Heart right ventricle (tissue), 16 donors: ENCODE data around the gene ZNF277. TPM values are rescaled to one million over a fixed set of nuclear protein-coding genes. Genes with fewer than 3 reads are reported as not detected.
A peak's percentile ranks its signal among the peaks of the same experiment; 100 is the strongest.

Source experiments
- ATAC-seq, 8 donors: fragments of 200-7000 bp; cut with Tn5 transposase; one replicate each; pipeline ENCODE4 v1.9.1; 2020; ENCODE audit warnings: mild to moderate bottlenecking in 8 of 8, moderate library complexity in 8 of 8, moderate number of reproducible peaks in 1 of 8
- DNase-seq, 2 donors: peaks; one replicate each; pipeline ENCODE4 v3.0.0-alpha.2; 2020
- H3K27ac ChIP-seq, 10 donors: fragments of 200-600 bp; sonication (generic) in 2 of 10; one replicate each; pipeline versions ENCODE4 v1.5.0 to v1.8.0; 2020 to 2022; ENCODE audit warnings: mild to moderate bottlenecking in 3 of 10
- H3K27me3 ChIP-seq, 7 donors: fragments of 200-600 bp; one replicate each; pipeline ENCODE4 v1.8.0; 2021 to 2022; ENCODE audit warnings: mild to moderate bottlenecking in 2 of 7
- H3K36me3 ChIP-seq, 9 donors: fragments of 200-600 bp; sonication (generic) in 1 of 9; one replicate each; pipeline versions ENCODE4 v1.5.0 to v1.8.0; 2020 to 2022; ENCODE audit warnings: mild to moderate bottlenecking in 2 of 9
- H3K4me1 ChIP-seq, 9 donors: fragments of 200-600 bp; sonication (generic) in 1 of 9; one replicate each; pipeline versions ENCODE4 v1.5.0 to v1.8.0; 2020 to 2022; ENCODE audit warnings: mild to moderate bottlenecking in 4 of 9
- H3K4me3 ChIP-seq, 10 donors: fragments of 200-600 bp; sonication (generic) in 2 of 10; one replicate each; pipeline versions ENCODE4 v1.5.0 to v1.8.0; 2020 to 2022; ENCODE audit warnings: mild to moderate bottlenecking in 7 of 10, moderate library complexity in 2 of 10
- H3K9me3 ChIP-seq, 11 donors: fragments of 200-600 bp in 10 of 11; sonication (generic) in 2 of 11; one replicate each; pipeline versions ENCODE4 v1.5.0 to v1.8.0; 2013 to 2022; ENCODE audit warnings: mild to moderate bottlenecking in 2 of 11, control low read depth in 1 of 11, moderate library complexity in 1 of 11
- WGBS, 2 donors: extraction: QIAGEN DNeasy Blood & Tissue Kit; methylation state at CpG; one replicate each; pipeline ENCODE4 v1.1.7; 2013; ENCODE audit warnings: inconsistent platforms in 1 of 2; 5-methylcytosine and 5-hydroxymethylcytosine counted together
- intact Hi-C, 10 donors: fragments of 100-400 bp; cut with DNase I; formaldehyde crosslinking; loops; one replicate each; pipeline versions ENCODE4 v1.11.1 to v1.14.2; 2022
- polyA plus RNA-seq, 2 donors: library from polyadenylated mRNA; stranded (reverse); fragments of 200-250 nt; gene quantifications; one replicate each; pipeline ENCODE4 v1.2.3, GENCODE V29; 2013
- total RNA-seq, 10 donors: library from RNA; stranded (reverse); fragmentation: NEBNext Ultra II Directional in 3 of 10; extraction: Animal tissue kit (Norgen Biotek cat#: 25700) in 3 of 10; gene quantifications; one replicate each; pipeline versions ENCODE4 v1.2.1 to v1.2.4, GENCODE V29; 2021 to 2023
- TF ChIP-seq, protein P1 (sequence below), 9 donors: fragments of 200-600 bp; sonication (generic) in 2 of 9; IDR thresholded peaks; one replicate each; pipeline versions ENCODE4 v1.5.0 to v1.8.0; 2021 to 2022; ENCODE audit warnings: antibody characterized with exemption in 9 of 9, mild to moderate bottlenecking in 5 of 9, moderate library complexity in 1 of 9
- donor health status: Arrhythmogenic right ventricular cardiomyopathy.
- donor health status: ischemic (EF 13 %, LVEDD 7.1; RV severe dilation, severe dysfunction).
- donor health status: healthy with polysubstance abuse.
- donor health status: DM: no; HTN: yes; CAD: no.
- donor health status: DM: no; HTN: no; CAD: no.
- donor health status: ischemic (EF 25% LVEDD 6.9; RV normal size, moderate dysfunction).
- donor health status: ischemic (EF 25% LVEDD 5.7; RV mildly dilated, moderate dysfunction).
- donor health status: healthy.
- donor health status: DM: yes; HTN: yes; CAD: no.
- donor health status: Ischemic cardiomyopathy.
- donor health status: ischemic (EF 35%, LVEDD 5.7; RV mildly dilated, moderate dysfunction).
- donor health status: nonischemic (EF 11% LVEDD 7.7; RV severe dilation, severe dysfunction).
- donor health status: DM: yes; HTN: yes; CAD: no.
- donor health status: PGD.
- donor health status: ischemic (EF 29% LVEDD 5.4; RV normal size, mild dysfunction).
- donor health status: nonischemic (EF 23%, LVEDD 6.1; RV moderate dilation, normal function).

The ZNF277 gene
- total and polyA plus RNA-seq, 12 donors, result 7.7 to 25.7 (median 17.4) TPM

DNA sequence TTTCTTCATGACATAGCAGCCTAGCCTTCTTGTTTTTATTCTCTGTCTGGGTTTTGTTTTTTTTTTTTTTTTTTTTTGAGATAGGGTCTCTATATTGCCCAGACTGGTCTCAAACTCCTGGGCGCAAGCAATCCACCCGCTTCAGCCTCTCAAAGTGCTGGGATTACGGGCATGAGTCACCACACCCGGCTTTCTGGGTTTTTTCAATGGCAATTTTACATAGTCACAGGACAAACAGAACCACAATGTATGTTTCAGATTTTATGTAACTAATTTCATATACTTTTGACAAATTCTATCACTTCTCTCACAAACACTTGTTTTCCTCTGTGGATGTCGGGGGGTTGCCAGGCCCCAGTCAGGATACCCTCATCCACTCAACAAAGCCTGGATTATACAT is 16.8 kb upstream of the ZNF277 start:
- Histone ChIP-seq H3K27ac (no peak overlapping the region), H3K9me3 (peaks cover 0 to 9% (median 0%) of the 10 kb centered on the region in 11 donors), H3K27me3 (no peaks in the 10 kb centered on the region), H3K4me3 (no peak overlapping the region), H3K36me3 (no peaks in the 10 kb centered on the region), H3K4me1 (peaks cover 0 to 69% (median 34%) of the 10 kb centered on the region in 9 donors)
- DNase-seq (no peak), ATAC-seq (no peak)
- WGBS, 2 donors, result 97 to 98% methylated on average over 5 of the region's 5 CpGs
- TF ChIP-seq, protein P1, sequence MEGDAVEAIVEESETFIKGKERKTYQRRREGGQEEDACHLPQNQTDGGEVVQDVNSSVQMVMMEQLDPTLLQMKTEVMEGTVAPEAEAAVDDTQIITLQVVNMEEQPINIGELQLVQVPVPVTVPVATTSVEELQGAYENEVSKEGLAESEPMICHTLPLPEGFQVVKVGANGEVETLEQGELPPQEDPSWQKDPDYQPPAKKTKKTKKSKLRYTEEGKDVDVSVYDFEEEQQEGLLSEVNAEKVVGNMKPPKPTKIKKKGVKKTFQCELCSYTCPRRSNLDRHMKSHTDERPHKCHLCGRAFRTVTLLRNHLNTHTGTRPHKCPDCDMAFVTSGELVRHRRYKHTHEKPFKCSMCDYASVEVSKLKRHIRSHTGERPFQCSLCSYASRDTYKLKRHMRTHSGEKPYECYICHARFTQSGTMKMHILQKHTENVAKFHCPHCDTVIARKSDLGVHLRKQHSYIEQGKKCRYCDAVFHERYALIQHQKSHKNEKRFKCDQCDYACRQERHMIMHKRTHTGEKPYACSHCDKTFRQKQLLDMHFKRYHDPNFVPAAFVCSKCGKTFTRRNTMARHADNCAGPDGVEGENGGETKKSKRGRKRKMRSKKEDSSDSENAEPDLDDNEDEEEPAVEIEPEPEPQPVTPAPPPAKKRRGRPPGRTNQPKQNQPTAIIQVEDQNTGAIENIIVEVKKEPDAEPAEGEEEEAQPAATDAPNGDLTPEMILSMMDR (IDR thresholded peaks at IDR 0.05), result no peak
- intact Hi-C loops, result loop anchor here in 3 of 10 donors (10.0 kb wide), 3 partner anchors 95 to 205 kb away; no protein-coding TSS in a partner anchor

DNA sequence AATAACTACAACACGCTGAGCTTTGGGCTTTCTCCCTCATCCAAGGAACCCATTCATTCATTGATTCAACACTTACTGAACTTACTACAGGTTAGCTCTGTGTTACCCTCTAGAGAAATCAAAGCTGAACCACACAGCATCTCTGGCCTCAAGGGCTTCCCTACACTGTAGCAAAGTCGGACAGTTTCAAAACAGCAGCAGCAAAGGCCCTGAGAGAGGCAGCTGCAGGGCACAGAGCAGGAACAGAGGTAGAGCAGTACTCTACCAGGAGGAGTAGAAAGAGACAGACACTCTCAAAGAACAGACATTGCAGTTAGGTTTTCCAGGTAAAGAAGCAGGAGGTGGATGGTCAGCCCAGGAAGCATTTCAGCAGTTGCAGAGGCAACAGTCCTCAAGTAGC is 16.4 kb upstream of the ZNF277 start:
- ATAC-seq (no peak), DNase-seq (no peak)
- Histone ChIP-seq H3K27ac (no peak overlapping the region), H3K27me3 (no peaks in the 10 kb centered on the region), H3K4me3 (no peak overlapping the region), H3K9me3 (peaks cover 0 to 9% (median 0%) of the 10 kb centered on the region in 11 donors), H3K36me3 (no peaks in the 10 kb centered on the region), H3K4me1 (peaks cover 0 to 65% (median 30%) of the 10 kb centered on the region in 9 donors)
- TF ChIP-seq, protein P1 (IDR thresholded peaks at IDR 0.05), result no peak
- intact Hi-C loops, result loop anchor here in 2 of 10 donors (10.0 kb wide), 2 partner anchors 105 to 205 kb away; no protein-coding TSS in a partner anchor
- 88 to 91% methylated on average over 2 of the region's 2 CpGs for WGBS, 2 donors

DNA sequence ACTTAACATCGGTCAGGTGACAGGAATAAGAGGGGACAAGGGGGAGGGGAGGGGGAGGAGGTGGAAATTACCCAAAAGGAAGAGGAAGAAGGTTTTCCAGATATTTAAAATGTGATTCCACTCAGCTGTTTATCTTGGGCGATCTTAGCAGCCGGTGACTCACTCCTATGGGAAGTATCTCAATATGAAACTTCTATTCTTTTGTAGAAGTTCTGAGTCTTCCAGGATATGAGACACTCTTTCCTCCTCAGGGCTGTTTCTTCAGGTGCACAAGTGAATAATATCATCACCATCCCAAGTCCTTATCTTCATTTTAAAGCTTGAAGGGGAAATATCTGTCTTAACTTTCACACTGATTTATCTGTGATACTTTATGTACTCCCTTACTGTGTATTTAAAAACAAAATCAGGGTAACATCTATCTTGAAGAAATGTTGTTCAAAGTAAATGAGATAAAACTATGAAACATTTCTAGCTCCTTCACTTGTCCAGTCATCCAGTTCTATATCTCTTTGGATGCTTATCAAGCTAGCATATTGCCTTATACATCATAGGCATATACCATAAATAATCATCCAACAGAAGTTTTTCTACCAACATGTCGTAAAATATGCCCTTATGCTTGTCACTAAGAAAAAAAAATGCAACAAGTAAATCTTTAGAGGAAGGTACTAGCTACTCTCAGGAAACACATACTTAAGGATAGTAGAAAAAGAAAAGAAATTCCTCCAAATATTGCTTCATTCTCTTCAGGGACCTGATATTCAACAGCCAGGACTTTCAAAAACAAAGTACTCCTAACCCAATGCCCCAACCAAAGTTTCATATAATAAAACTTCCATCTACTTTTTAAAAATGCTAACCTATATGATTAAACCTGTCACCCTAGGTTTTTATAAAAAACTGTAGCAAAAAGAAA is 14.0 kb upstream of the ZNF277 start:
- Histone ChIP-seq H3K27ac (peak overlapping the region in 6 of 10 donors; percentile 27 to 69 (median 42)), H3K4me3 (no peak overlapping the region), H3K27me3 (no peaks in the 10 kb centered on the region), H3K4me1 (peaks cover 0 to 41% (median 13%) of the 10 kb centered on the region in 9 donors), H3K9me3 (peaks cover 0 to 9% (median 0%) of the 10 kb centered on the region in 11 donors), H3K36me3 (no peaks in the 10 kb centered on the region)
- intact Hi-C loops, result loop anchor here in 2 of 10 donors (10.0 kb wide), 2 partner anchors 108 to 208 kb away; no protein-coding TSS in a partner anchor
- peak in 1 of 2 donors; percentile 54 for DNase-seq
- peak; percentile 58 to 94 (median 79) for ATAC-seq
- TF ChIP-seq, protein P1 (IDR thresholded peaks at IDR 0.05), result no peak
- WGBS, 2 donors, result 57 to 64% methylated on average over 4 of the region's 4 CpGs

DNA sequence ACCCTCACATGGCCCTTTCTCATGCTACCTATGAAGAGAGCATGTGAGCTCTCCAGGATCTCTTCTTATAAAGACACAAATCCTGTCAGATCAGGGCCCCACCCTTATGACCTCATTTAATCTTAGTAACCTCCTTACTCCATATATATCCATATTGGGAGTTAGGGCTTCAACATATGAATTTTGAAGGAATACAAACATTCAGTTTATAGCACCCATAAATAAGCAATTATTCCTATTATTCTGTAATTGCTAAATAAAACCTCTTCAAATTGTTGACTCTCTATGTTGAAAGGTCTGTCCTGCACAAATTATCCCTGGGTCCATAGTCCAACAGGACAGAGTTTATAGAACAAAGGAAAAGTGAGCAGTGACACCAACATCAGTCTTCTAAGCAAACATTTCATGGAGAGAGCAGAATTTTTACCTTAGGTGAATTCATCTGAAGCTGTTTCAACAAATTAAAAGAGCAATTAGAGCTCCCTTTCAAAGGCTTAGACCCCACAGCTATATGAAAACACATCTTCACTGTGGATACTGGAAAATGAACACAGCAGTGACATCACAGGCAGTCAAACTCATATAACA is 12.5 kb upstream of the ZNF277 start:
- peaks cover 0 to 9% (median 0%) of the 10 kb centered on the region in 11 donors for H3K9me3 ChIP-seq
- no peaks in the 10 kb centered on the region for H3K27me3 ChIP-seq
- intact Hi-C loops, result loop anchor here in 2 of 10 donors (10.0 kb wide), 2 partner anchors 109 to 209 kb away; no protein-coding TSS in a partner anchor
- peaks cover 0 to 36% (median 7%) of the 10 kb centered on the region in 9 donors for H3K4me1 ChIP-seq
- DNase-seq, result no peak
- H3K4me3 ChIP-seq, result no peak overlapping the region
- peak overlapping the region in 1 of 10 donors; percentile 48 for H3K27ac ChIP-seq
- no peak for ATAC-seq
- TF ChIP-seq, protein P1 (IDR thresholded peaks at IDR 0.05), result no peak
- H3K36me3 ChIP-seq, result no peaks in the 10 kb centered on the region
